ENCODE results near the gene PRKN.

DNA sequence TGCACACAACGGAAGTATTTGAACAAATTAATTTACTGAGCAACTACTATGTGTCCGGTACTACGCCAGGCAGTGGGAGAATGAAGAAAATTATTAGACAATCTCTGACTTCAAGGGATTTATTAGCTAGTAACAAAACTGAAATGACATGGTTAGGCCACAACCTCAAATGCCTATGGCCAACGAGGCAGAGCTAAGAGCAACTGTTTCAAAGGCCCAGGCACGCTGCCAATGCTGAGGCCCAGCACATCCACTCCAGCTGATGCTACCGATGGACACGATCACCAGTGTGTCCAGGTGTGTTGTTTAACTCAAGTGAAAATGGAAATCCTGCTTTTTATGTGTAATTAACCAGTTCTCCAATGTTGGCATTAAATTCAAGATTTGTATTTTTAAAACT, 420.9 kb downstream of the PRKN start:
- TF ChIP-seq, protein P1, sequence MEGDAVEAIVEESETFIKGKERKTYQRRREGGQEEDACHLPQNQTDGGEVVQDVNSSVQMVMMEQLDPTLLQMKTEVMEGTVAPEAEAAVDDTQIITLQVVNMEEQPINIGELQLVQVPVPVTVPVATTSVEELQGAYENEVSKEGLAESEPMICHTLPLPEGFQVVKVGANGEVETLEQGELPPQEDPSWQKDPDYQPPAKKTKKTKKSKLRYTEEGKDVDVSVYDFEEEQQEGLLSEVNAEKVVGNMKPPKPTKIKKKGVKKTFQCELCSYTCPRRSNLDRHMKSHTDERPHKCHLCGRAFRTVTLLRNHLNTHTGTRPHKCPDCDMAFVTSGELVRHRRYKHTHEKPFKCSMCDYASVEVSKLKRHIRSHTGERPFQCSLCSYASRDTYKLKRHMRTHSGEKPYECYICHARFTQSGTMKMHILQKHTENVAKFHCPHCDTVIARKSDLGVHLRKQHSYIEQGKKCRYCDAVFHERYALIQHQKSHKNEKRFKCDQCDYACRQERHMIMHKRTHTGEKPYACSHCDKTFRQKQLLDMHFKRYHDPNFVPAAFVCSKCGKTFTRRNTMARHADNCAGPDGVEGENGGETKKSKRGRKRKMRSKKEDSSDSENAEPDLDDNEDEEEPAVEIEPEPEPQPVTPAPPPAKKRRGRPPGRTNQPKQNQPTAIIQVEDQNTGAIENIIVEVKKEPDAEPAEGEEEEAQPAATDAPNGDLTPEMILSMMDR (IDR thresholded peaks at IDR 0.05), result no peak
- no peak for TF ChIP-seq POLR2A (IDR thresholded peaks at IDR 0.05)
